Upper lobe of right lung (tissue), 1 donor: ENCODE data around the gene ABRACL. TPM values are rescaled to one million over a fixed set of nuclear protein-coding genes. Genes with fewer than 3 reads are reported as not detected.
A peak's percentile ranks its signal among the peaks of the same experiment; 100 is the strongest.

Source experiments
- ATAC-seq: fragments of 200-7000 bp; cut with Tn5 transposase; one replicate; pipeline ENCODE4 v1.9.1; 2020; ENCODE audit warnings: mild to moderate bottlenecking, moderate library complexity
- DNase-seq: peaks from one replicate; pipeline ENCODE4 v3.0.0-alpha.2; 2020
- H3K27ac ChIP-seq: fragments of 200-600 bp; one replicate; pipeline ENCODE4 v1.8.0; 2022
- H3K27me3 ChIP-seq: fragments of 200-600 bp; one replicate; pipeline ENCODE4 v1.8.0; 2022; ENCODE audit warnings: mild to moderate bottlenecking
- H3K36me3 ChIP-seq: fragments of 200-600 bp; one replicate; pipeline ENCODE4 v1.8.0; 2022
- H3K4me1 ChIP-seq: fragments of 200-600 bp; one replicate; pipeline ENCODE4 v1.8.0; 2022
- H3K4me3 ChIP-seq: fragments of 200-600 bp; one replicate; pipeline ENCODE4 v1.8.0; 2022; ENCODE audit warnings: mild to moderate bottlenecking
- H3K9me3 ChIP-seq: fragments of 200-600 bp; one replicate; pipeline ENCODE4 v1.8.0; 2022
- intact Hi-C: fragments of 100-400 bp; cut with DNase I; formaldehyde crosslinking; loops from one replicate; pipeline ENCODE4 v1.11.0; 2022
- total RNA-seq: library from RNA; stranded (reverse); fragmentation: NEBNext Ultra II Directional; extraction: Animal tissue kit (Norgen Biotek cat#: 25700); gene quantifications from one replicate; pipeline ENCODE4 v1.2.1, GENCODE V29; 2021
- TF ChIP-seq, protein P1 (sequence below): fragments of 200-600 bp; IDR thresholded peaks from one replicate; pipeline ENCODE4 v1.8.0; 2022; ENCODE audit warnings: antibody characterized with exemption
- donor health status: DM: no; HTN: yes; CAD: no; lungs with severe emphysema.

ABRACL gene
- total RNA-seq, 1 donor from 2014 or later, result 32.0 TPM

DNA sequence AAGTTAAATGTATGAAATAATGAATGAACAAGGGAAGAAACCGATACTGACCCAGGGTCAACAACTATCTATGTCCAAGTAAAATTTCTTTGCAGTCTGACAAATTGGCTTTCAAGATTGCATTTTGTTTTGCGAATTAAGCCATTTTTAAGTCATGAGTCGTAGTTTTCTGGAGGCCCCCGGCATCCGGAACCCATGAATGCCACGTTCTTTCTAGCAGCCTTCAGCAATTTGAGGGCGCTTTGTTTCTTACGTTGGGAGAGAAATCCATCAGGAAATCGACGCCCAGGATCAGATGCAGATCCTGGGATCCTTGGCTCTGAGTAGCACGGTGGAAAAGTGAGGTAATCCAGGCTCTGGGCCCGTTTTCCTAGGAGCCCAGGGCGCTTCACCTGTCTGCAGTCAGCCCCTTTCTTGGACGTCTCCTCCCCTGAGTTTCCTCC lies 309 bp upstream of the ABRACL start:
- no peak for ATAC-seq
- TF ChIP-seq, protein P1, sequence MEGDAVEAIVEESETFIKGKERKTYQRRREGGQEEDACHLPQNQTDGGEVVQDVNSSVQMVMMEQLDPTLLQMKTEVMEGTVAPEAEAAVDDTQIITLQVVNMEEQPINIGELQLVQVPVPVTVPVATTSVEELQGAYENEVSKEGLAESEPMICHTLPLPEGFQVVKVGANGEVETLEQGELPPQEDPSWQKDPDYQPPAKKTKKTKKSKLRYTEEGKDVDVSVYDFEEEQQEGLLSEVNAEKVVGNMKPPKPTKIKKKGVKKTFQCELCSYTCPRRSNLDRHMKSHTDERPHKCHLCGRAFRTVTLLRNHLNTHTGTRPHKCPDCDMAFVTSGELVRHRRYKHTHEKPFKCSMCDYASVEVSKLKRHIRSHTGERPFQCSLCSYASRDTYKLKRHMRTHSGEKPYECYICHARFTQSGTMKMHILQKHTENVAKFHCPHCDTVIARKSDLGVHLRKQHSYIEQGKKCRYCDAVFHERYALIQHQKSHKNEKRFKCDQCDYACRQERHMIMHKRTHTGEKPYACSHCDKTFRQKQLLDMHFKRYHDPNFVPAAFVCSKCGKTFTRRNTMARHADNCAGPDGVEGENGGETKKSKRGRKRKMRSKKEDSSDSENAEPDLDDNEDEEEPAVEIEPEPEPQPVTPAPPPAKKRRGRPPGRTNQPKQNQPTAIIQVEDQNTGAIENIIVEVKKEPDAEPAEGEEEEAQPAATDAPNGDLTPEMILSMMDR, result no peak
- Histone ChIP-seq H3K27ac (peak overlapping the region; percentile 79), H3K4me1 (peaks cover 18% of the 10 kb centered on the region), H3K36me3 (no peaks in the 10 kb centered on the region), H3K9me3 (no peaks in the 10 kb centered on the region), H3K27me3 (no peaks in the 10 kb centered on the region), H3K4me3 (peak overlapping the region; percentile 87)
- intact Hi-C loops, result no loop called here
- no peak for DNase-seq

DNA sequence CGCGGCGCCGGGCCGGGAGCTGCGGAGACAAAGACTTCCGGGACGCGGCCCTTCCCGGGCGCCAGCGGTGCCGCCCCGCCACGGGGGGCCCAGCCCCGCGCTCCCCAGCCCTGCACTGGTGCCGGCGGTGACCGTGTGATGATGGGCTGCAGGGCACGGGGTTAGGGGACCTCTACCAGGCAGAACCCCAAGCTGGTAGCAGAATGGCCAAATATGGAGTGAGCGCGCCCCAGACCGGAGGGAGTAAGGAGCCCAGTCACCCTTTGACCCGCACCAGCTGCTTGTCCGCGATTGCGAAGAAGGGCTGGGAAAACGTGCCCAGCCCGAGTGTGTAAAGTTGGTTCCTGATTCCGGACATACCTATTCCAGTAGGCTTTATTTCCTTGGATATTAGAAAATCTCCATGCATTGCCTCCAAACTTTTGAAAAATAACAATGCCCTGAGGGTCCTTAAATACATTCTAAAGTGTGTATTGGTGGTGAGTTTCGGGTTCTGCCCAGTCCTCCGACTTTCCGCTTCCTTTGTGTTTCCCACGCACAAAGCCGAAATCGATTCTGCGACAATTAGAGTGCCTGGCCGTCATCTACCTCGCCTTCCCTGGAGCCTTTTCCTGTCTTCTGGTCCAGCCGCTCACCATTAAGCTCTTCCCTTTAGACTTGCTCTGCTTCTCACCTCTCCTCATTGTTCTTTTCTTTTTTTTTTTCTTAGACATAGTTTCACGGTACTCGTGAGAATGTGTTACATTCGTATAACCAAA lies 1.1 kb downstream of the ABRACL start:
- Histone ChIP-seq H3K27me3 (no peaks in the 10 kb centered on the region), H3K4me3 (peak overlapping the region; percentile 87), H3K9me3 (no peaks in the 10 kb centered on the region), H3K27ac (peak overlapping the region; percentile 79), H3K36me3 (peaks cover 5% of the 10 kb centered on the region), H3K4me1 (peaks cover 18% of the 10 kb centered on the region)
- ATAC-seq, result peak; percentile 78
- intact Hi-C loops, result no loop called here
- DNase-seq, result peak; percentile 86
- TF ChIP-seq, protein P1, result no peak

DNA sequence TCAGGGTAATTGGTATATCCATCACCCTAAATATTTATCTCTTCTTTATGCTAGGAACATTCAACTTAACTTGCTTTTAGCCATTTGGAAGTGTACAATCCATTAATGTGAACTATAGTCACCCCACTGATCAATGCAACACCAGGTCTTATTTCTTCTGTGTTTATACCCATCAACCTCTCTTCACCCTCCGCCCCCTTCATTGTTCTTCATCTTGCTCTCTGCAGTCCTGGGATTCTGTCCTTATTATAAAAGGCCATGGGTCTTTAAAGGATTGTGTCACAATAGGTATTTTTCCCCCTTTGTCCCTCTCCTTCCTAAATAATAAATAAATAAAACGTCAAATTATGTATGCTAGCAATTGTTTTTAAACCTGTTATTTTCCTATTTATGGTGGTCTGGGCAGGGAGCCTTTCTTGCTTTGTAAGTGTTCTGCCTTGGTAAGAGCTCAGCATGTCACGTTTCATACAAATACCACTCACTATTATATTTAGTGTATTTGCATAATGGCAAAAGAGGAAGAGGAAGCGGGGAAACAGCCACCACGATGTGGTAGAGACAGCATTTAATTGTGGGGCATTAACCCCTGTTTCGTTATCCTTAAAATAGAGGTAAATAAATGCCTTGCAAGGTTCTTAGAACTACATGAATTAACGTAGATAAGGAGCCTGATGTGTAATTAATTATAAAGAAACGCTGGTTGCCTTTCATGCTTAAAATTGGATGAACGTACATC lies 1.9 kb downstream of the ABRACL start:
- Histone ChIP-seq H3K36me3 (peaks cover 10% of the 10 kb centered on the region), H3K4me1 (peaks cover 18% of the 10 kb centered on the region), H3K9me3 (no peaks in the 10 kb centered on the region), H3K4me3 (peak overlapping the region; percentile 87), H3K27me3 (no peaks in the 10 kb centered on the region), H3K27ac (no peak overlapping the region)
- intact Hi-C loops, result no loop called here
- DNase-seq (no peak), ATAC-seq (no peak)
- TF ChIP-seq, protein P1, result no peak

DNA sequence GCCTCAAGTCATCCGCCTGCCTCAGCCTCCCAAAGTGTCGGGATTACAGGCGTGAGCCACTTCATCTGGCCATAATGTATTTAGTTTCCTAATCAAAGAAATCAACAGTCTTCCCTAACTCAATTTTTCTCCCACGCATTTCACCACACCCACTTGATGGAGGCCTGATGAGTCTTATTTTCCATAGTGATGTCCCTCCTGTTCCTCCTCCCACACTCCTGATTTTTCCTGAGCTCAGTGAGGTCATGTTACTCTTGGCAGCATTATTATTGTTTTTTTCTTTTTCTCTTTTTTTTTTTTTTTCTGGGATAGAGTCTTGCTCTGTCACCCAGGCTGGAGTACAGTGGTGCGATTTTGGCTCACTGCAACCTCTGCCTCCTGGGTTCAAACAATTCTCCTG lies 8.9 kb downstream of the ABRACL start:
- no peak for DNase-seq
- no peak overlapping the region for H3K4me3 ChIP-seq
- no peaks in the 10 kb centered on the region for H3K4me1 ChIP-seq
- no peak for ATAC-seq
- intact Hi-C loops, result no loop called here
- TF ChIP-seq, protein P1, result no peak
- H3K36me3 ChIP-seq, result peaks cover 24% of the 10 kb centered on the region
- no peak overlapping the region for H3K27ac ChIP-seq
- no peaks in the 10 kb centered on the region for H3K27me3 ChIP-seq
- H3K9me3 ChIP-seq, result no peaks in the 10 kb centered on the region

DNA sequence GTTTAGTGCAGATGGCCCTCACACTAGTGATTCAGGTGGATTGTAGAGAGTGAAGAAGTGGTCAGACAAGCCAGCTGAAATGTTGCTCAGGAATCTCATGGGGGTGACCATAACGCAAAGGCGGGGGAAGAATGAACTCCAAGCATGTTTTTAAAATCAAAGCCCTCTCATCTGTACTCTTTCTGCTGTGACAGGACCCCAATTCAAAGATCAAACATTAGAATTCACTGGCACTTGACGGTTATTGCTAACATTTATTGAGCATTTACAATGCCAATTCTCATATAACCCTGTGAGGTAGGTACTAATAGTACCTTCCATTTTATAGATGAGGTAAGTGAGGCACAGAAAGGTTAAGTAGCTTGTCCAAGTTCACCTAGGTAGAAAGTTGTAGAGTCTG lies 15.7 kb downstream of the ABRACL start:
- Histone ChIP-seq H3K27ac (no peak overlapping the region), H3K27me3 (no peaks in the 10 kb centered on the region), H3K9me3 (no peaks in the 10 kb centered on the region), H3K36me3 (peaks cover 14% of the 10 kb centered on the region), H3K4me1 (no peaks in the 10 kb centered on the region), H3K4me3 (no peak overlapping the region)
- ATAC-seq (no peak), DNase-seq (no peak)
- intact Hi-C loops, result no loop called here
- TF ChIP-seq, protein P1, result no peak
